ENCODE measurements around the gene MORC4. TPM values are rescaled to one million over a fixed set of nuclear protein-coding genes. Genes with fewer than 3 reads are reported as not detected.

Gene MORC4
- total and polyA plus RNA-seq, 2 experiments from 2014 or later = 27.7 to 35.7 TPM

DNA sequence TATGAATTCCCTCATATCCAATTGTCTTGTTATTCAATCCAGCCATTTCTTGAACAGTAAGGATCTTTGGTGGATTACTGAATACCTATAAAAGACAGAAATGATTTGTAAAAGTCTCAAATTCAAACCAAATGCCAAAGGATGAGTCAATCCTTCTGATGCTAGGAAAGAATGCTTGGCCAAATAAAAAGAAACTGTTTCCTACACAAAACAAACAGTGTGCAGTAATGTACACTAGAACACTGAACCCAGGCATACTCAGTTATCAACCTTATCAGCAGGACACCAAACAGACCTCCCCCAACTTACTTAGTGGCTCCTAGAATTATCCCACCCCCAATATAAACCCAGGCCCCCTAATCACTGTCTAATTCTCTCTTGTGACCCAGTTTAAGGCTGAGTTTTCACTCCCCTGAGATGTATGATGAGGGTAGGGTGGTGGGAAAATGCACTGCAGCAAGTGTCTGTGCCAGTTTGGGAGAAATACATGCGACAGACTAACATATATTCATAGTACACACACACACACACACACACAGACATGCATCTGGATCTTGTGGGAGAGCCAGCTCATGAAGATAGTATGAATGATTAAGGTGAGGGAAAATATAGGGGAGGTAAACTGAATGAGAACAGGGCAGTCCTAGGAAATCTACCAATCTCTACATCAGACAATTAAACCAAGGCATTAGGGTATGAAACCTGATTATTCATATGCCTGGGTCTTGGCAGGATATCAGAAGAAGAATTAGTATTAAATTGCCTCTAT, 44.8 kb downstream of the MORC4 start:
- no peaks in the 10 kb centered on the region for H3K36me3 ChIP-seq (replicated peaks; ENCODE audit: insufficient read depth, low read depth)
- H2AFZ ChIP-seq = no peak overlapping the region
- no peaks in the 10 kb centered on the region for H3K27me3 ChIP-seq
- TF ChIP-seq EZH2phosphoT487 (IDR thresholded peaks at IDR 0.05; ENCODE audit: low read depth, severe bottlenecking, unreplicated experiment) (no peak), EZH2 (IDR thresholded peaks at IDR 0.05; ENCODE audit: borderline replicate concordance) (no peak)
- TF ChIP-seq, protein P1, sequence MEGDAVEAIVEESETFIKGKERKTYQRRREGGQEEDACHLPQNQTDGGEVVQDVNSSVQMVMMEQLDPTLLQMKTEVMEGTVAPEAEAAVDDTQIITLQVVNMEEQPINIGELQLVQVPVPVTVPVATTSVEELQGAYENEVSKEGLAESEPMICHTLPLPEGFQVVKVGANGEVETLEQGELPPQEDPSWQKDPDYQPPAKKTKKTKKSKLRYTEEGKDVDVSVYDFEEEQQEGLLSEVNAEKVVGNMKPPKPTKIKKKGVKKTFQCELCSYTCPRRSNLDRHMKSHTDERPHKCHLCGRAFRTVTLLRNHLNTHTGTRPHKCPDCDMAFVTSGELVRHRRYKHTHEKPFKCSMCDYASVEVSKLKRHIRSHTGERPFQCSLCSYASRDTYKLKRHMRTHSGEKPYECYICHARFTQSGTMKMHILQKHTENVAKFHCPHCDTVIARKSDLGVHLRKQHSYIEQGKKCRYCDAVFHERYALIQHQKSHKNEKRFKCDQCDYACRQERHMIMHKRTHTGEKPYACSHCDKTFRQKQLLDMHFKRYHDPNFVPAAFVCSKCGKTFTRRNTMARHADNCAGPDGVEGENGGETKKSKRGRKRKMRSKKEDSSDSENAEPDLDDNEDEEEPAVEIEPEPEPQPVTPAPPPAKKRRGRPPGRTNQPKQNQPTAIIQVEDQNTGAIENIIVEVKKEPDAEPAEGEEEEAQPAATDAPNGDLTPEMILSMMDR (IDR thresholded peaks at IDR 0.05; ENCODE audit: poor library complexity) = no peak
- DNase-seq (ENCODE audit: low spot score) = no peak
- peak overlapping the region; percentile 49 for H3K27ac ChIP-seq
- H3K9me2 ChIP-seq (replicated peaks; ENCODE audit: insufficient read depth) = no peaks in the 10 kb centered on the region
- H3K9me3 ChIP-seq (ENCODE audit: low read depth) = no peaks in the 10 kb centered on the region
- 33% methylated on average over 1 of the region's 1 CpG for WGBS (ENCODE audit: low lambda C conversion rate, missing lambda C conversion rate)
- no peaks in the 10 kb centered on the region for H4K20me1 ChIP-seq (ENCODE audit: insufficient read depth, poor library complexity, severe bottlenecking)
- no peaks in the 10 kb centered on the region for H3K4me1 ChIP-seq (ENCODE audit: insufficient read depth)
- no peak overlapping the region for H3K4me2 ChIP-seq
- no peak overlapping the region for H3K4me3 ChIP-seq
- no peaks in the 10 kb centered on the region for H3K79me2 ChIP-seq

DNA sequence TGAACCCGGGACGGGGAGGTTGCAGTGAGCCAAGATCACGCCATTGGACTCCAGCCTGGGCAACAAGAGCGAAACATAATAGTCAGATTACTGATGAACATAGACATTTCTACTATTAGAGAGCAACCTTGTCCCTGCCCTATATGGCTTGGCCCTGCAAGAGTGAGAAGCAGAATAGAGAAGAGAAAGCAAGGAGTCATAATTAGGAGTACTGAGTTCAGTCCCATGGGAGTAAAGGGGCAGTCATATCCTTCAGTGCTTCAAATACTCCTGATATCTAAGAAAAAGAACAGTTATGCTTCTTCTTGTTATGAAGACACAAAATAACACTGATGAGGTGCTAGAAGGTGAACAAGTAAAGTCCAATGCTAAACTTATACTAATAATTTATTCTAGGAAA, 46.0 kb downstream of the MORC4 start:
- Histone ChIP-seq H4K20me1 (ENCODE audit: insufficient read depth, poor library complexity, severe bottlenecking) (no peaks in the 10 kb centered on the region), H3K27ac (peak overlapping the region; percentile 10), H3K9me2 (replicated peaks; ENCODE audit: insufficient read depth) (no peaks in the 10 kb centered on the region), H3K4me2 (no peak overlapping the region), H3K79me2 (no peaks in the 10 kb centered on the region), H3K27me3 (no peaks in the 10 kb centered on the region), H3K9me3 (ENCODE audit: low read depth) (no peaks in the 10 kb centered on the region), H2AFZ (no peak overlapping the region), H3K4me1 (ENCODE audit: insufficient read depth) (no peaks in the 10 kb centered on the region), H3K4me3 (no peak overlapping the region), H3K36me3 (replicated peaks; ENCODE audit: insufficient read depth, low read depth) (no peaks in the 10 kb centered on the region)
- WGBS (ENCODE audit: low lambda C conversion rate, missing lambda C conversion rate) = 85% methylated on average over 4 of the region's 4 CpGs
- TF ChIP-seq EZH2phosphoT487 (IDR thresholded peaks at IDR 0.05; ENCODE audit: low read depth, severe bottlenecking, unreplicated experiment) (no peak), EZH2 (IDR thresholded peaks at IDR 0.05; ENCODE audit: borderline replicate concordance) (no peak)
- TF ChIP-seq, protein P1 (IDR thresholded peaks at IDR 0.05; ENCODE audit: poor library complexity) = no peak
- no peak for DNase-seq (ENCODE audit: low spot score)

DNA sequence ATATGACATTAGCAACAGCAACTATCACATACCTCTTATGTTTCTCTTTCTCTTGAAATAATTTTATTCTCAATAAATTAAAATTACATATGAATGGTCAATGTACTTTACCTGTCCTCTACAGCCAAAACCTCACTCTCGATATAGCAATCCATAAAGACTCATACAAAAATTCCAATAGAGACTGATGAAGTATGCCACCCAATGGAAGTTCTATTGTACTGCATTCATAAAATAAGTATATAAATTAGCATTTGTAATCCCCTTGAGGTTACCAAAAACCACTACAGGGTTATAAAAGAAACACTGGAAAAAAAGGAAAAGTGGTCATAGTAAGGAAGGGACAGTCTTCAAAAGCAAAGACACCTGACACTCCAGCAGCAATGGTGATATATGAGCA, 47.0 kb downstream of the MORC4 start:
- H3K27me3 ChIP-seq = no peaks in the 10 kb centered on the region
- no peak overlapping the region for H3K4me2 ChIP-seq
- H2AFZ ChIP-seq = no peak overlapping the region
- no peaks in the 10 kb centered on the region for H3K9me3 ChIP-seq (ENCODE audit: low read depth)
- no peak overlapping the region for H3K4me3 ChIP-seq
- no peak overlapping the region for H3K27ac ChIP-seq
- H3K36me3 ChIP-seq (replicated peaks; ENCODE audit: insufficient read depth, low read depth) = no peaks in the 10 kb centered on the region
- no peaks in the 10 kb centered on the region for H3K79me2 ChIP-seq
- no peaks in the 10 kb centered on the region for H4K20me1 ChIP-seq (ENCODE audit: insufficient read depth, poor library complexity, severe bottlenecking)
- H3K9me2 ChIP-seq (replicated peaks; ENCODE audit: insufficient read depth) = no peaks in the 10 kb centered on the region
- TF ChIP-seq, protein P1 (IDR thresholded peaks at IDR 0.05; ENCODE audit: poor library complexity) = peak; percentile 48
- TF ChIP-seq EZH2phosphoT487 (IDR thresholded peaks at IDR 0.05; ENCODE audit: low read depth, severe bottlenecking, unreplicated experiment) (no peak), EZH2 (IDR thresholded peaks at IDR 0.05; ENCODE audit: borderline replicate concordance) (no peak)
- WGBS (ENCODE audit: low lambda C conversion rate, missing lambda C conversion rate) = 66% methylated on average over 1 of the region's 1 CpG
- no peaks in the 10 kb centered on the region for H3K4me1 ChIP-seq (ENCODE audit: insufficient read depth)
- DNase-seq (ENCODE audit: low spot score) = no peak
